Gastrocnemius medialis (tissue), 4 donors: Measurements from ENCODE around the gene KCNQ2. TPM values are rescaled to one million over a fixed set of nuclear protein-coding genes. Genes with fewer than 3 reads are reported as not detected.

Source experiments
- ATAC-seq, 2 donors: fragments of 150-250 bp; one replicate each; pipeline ENCODE4 v1.9.1; 2016
- DNase-seq, 2 donors: peaks; one replicate each; pipeline ENCODE4 v3.0.0-alpha.2; 2019
- H3K27ac ChIP-seq, 4 donors: fragments of 200-600 bp; sonication (generic); 1 replicate in 1 of 4; 2 replicates in 3 of 4; pipeline ENCODE4 v1.5.1; 2016 to 2018; ENCODE audit warnings: mild to moderate bottlenecking in 2 of 4, moderate library complexity in 1 of 4
- H3K27me3 ChIP-seq, 3 donors: fragments of 200-600 bp; sonication (generic) in 2 of 3; 1 replicate in 1 of 3; 2 replicates in 2 of 3; pipeline versions ENCODE4 v1.5.1 to v1.6.0; 2016 to 2019; ENCODE audit warnings: mild to moderate bottlenecking in 1 of 3, moderate library complexity in 1 of 3
- H3K36me3 ChIP-seq, 2 donors: fragments of 200-600 bp; sonication (generic) in 1 of 2; one replicate each; pipeline ENCODE4 v1.5.1; 2017 to 2018
- H3K4me1 ChIP-seq, 2 donors: fragments of 200-600 bp; sonication (generic) in 1 of 2; one replicate each; pipeline ENCODE4 v1.5.1; 2016 to 2017; ENCODE audit warnings: mild to moderate bottlenecking in 2 of 2
- H3K4me3 ChIP-seq, 4 donors: fragments of 200-600 bp; sonication (generic) in 3 of 4; 1 replicate in 1 of 4; 2 replicates in 3 of 4; pipeline ENCODE4 v1.5.1; 2016 to 2019; ENCODE audit warnings: mild to moderate bottlenecking in 2 of 4
- H3K9me3 ChIP-seq, 3 donors: fragments of 200-600 bp; sonication (generic) in 2 of 3; 1 replicate in 1 of 3; 2 replicates in 2 of 3; pipeline ENCODE4 v1.5.1; 2016 to 2019
- POLR2A ChIP-seq, 2 donors: fragments of 450-650 bp; IDR thresholded peaks; one replicate each; pipeline ENCODE4 v1.6.1; 2017; ENCODE audit warnings: antibody characterized with exemption in 2 of 2, mild to moderate bottlenecking in 2 of 2, moderate library complexity in 2 of 2
- in situ Hi-C, 4 donors: fragments of 200-750 bp; cut with MboI; loops; one replicate each; pipeline versions ENCODE4 v1.15.0 to v1.8.0; 2017; ENCODE audit warnings: low sequenced_read_pairs in 4 of 4
- intact Hi-C: fragments of 100-400 bp; cut with DNase I; formaldehyde crosslinking; loops from one replicate; pipeline ENCODE4 v1.15.1; 2023; ENCODE audit warnings: low total_unique reads
- total RNA-seq, 4 donors: library from RNA; depleted of rRNA; stranded (reverse); fragments of >200 nt; gene quantifications; one replicate each; pipeline versions ENCODE4 v1.1.0 to v1.2.3, GENCODE V29; 2016
- TF ChIP-seq, protein P1 (sequence below), 5 experiments: fragments of 450-650 bp in 3 of 5; fragments of 200-600 bp in 2 of 5; sonication (generic) in 2 of 5; IDR thresholded peaks in 4 of 5; conservative IDR thresholded peaks in 1 of 5; 1 replicate in 4 of 5; 2 replicates in 1 of 5; pipeline ENCODE4 v1.5.1; 2016 to 2019; ENCODE audit warnings: antibody characterized with exemption in 5 of 5, mild to moderate bottlenecking in 3 of 5, moderate library complexity in 3 of 5

KCNQ2 gene
- total RNA-seq, 4 donors from 2014 or later: not detected

DNA sequence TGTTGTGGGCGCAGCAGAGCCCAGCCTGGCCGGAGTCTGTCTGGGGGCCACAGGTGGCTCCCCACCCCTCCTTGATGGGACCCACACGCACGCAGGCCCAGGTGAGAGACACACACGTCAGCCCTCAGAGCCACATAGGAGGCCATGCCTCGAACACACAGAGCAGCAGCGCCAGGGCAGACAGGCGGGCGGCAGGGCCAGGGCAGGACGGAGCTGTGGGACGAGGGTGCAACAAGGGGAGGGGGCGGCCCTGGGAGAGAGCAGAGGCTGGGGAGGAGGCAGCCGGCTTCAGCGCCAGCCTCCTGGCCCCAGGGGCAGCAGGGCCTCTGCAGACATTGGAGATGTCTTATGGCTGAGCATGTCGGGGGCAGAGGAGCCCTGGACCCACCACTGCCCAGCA lies 42.5 kb downstream of the KCNQ2 start:
- Histone ChIP-seq H3K4me1 (no peaks in the 10 kb centered on the region), H3K36me3 (no peaks in the 10 kb centered on the region), H3K9me3 (no peaks in the 10 kb centered on the region), H3K27ac (no peak overlapping the region), H3K27me3 (peaks cover 10 to 16% (median 10%) of the 10 kb centered on the region in 3 donors), H3K4me3 (no peak overlapping the region)
- no peak for TF ChIP-seq POLR2A (IDR thresholded peaks at IDR 0.05)
- TF ChIP-seq, protein P1, sequence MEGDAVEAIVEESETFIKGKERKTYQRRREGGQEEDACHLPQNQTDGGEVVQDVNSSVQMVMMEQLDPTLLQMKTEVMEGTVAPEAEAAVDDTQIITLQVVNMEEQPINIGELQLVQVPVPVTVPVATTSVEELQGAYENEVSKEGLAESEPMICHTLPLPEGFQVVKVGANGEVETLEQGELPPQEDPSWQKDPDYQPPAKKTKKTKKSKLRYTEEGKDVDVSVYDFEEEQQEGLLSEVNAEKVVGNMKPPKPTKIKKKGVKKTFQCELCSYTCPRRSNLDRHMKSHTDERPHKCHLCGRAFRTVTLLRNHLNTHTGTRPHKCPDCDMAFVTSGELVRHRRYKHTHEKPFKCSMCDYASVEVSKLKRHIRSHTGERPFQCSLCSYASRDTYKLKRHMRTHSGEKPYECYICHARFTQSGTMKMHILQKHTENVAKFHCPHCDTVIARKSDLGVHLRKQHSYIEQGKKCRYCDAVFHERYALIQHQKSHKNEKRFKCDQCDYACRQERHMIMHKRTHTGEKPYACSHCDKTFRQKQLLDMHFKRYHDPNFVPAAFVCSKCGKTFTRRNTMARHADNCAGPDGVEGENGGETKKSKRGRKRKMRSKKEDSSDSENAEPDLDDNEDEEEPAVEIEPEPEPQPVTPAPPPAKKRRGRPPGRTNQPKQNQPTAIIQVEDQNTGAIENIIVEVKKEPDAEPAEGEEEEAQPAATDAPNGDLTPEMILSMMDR (IDR thresholded peaks at IDR 0.05 in 4 of 5, conservative IDR thresholded peaks at IDR 0.05 in 1 of 5): no peak
- intact Hi-C loops: no loop called here
- ATAC-seq (no peak), DNase-seq (no peak)
- in situ Hi-C loops: no loop called here

DNA sequence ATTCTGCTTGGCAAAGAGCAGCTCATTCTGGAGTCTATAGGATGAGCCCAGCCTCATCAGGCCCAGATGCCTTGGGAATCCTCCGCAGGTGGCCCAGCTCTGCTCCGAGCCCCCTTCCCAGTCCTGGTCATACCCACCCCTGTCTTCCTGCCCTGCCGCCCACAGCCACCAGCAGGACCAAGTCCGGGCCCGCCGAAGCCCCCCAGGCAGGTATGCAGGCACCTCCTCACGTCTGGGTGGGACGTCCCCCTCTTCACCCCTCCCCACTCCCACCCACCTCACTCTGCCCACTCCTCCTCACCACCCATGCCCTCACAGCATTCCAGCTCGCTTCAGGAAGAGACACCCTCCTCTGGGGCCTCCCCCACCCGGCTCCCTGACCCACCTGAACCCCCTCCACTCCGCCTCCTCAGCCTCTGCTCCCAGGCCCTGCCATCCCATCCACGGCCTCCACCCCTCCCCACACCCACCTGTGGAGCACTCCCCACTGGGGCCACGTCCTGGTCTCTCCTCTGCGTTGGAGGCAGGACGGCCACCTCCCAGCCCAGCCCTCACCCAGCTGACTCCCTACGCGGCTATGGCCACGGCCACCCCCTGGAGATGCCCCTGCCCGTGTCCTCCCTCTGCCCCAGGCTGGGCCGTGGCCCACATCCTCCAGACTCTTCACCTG lies 43.4 kb downstream of the KCNQ2 start:
- Histone ChIP-seq H3K4me1 (no peaks in the 10 kb centered on the region), H3K27ac (no peak overlapping the region), H3K4me3 (no peak overlapping the region), H3K9me3 (no peaks in the 10 kb centered on the region), H3K27me3 (peaks cover 9 to 12% (median 10%) of the 10 kb centered on the region in 3 donors), H3K36me3 (no peaks in the 10 kb centered on the region)
- intact Hi-C loops (no loop called here), in situ Hi-C loops (no loop called here)
- TF ChIP-seq POLR2A (IDR thresholded peaks at IDR 0.05): no peak
- TF ChIP-seq, protein P1 (IDR thresholded peaks at IDR 0.05 in 4 of 5, conservative IDR thresholded peaks at IDR 0.05 in 1 of 5): no peak
- no peak for DNase-seq
- ATAC-seq: no peak

DNA sequence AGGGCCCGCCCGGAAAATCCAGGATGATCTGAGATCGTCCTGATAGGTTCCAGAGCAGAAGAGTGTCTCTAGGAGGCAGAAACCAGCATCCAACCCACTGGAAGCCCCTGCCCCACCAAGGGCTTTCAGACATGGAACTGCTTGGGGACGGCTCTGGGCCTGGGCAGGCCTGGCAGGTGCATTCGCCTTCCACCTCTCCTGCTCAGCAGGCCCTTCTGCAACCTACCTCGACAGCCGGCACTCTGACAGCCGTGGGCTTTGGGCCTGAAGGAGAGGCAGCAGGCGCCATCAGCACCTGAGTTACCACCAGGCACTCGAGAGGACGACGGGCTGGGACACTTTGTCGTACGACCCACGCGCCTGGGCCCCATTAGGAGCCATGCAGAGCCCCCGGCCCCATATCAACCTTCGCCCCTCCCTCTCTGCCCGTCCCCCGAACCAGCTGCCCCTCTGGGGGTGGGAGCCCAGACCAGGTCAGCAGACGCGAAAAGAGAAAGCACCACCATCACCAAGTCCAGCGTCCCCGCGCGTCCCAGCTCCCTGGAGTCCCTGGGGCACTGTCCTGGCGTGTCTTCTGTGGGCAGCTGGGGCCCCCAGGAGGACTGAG lies 44.6 kb downstream of the KCNQ2 start:
- TF ChIP-seq POLR2A (IDR thresholded peaks at IDR 0.05): no peak
- TF ChIP-seq, protein P1 (IDR thresholded peaks at IDR 0.05 in 4 of 5, conservative IDR thresholded peaks at IDR 0.05 in 1 of 5): no peak
- H3K27ac ChIP-seq: no peak overlapping the region
- no peaks in the 10 kb centered on the region for H3K36me3 ChIP-seq
- H3K27me3 ChIP-seq: peaks cover 6 to 10% (median 6%) of the 10 kb centered on the region in 3 donors
- H3K4me3 ChIP-seq: no peak overlapping the region
- ATAC-seq: no peak
- DNase-seq: no peak
- in situ Hi-C loops (no loop called here), intact Hi-C loops (no loop called here)
- no peaks in the 10 kb centered on the region for H3K4me1 ChIP-seq
- H3K9me3 ChIP-seq: no peaks in the 10 kb centered on the region

DNA sequence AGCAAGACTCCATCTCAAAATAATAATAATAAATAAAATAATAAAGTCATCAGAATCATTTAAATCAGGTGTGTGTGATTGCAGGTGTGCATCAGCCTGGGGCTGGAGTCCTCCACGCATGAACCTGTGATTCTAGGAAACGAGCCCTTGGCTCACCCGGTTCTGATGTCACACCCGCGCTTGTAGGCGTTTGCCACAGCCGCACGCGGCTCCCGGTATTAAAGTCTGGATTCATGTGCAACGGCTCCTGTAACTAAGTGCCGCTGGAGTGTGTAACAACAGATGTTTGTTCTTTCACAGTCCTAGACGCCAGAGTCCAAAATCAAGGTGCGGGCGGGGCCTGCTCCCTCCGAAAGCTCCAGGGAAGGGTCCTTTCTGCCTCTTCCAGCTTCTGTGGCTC lies 45.2 kb downstream of the KCNQ2 start:
- Histone ChIP-seq H3K27ac (no peak overlapping the region), H3K4me3 (no peak overlapping the region), H3K36me3 (no peaks in the 10 kb centered on the region), H3K4me1 (no peaks in the 10 kb centered on the region), H3K27me3 (peaks cover 6 to 11% (median 8%) of the 10 kb centered on the region in 3 donors), H3K9me3 (no peaks in the 10 kb centered on the region)
- intact Hi-C loops (no loop called here), in situ Hi-C loops (no loop called here)
- TF ChIP-seq, protein P1 (IDR thresholded peaks at IDR 0.05 in 4 of 5, conservative IDR thresholded peaks at IDR 0.05 in 1 of 5): no peak
- no peak for TF ChIP-seq POLR2A (IDR thresholded peaks at IDR 0.05)
- ATAC-seq: no peak
- no peak for DNase-seq
